ACC112 (cell line): ENCODE results near the gene BCAM.
"Not testable (repeated sequence)": the region's sequence is repeated elsewhere in the genome, so short reads cannot be mapped to it uniquely, and the experiment has no call there.

Source experiments
- H2AFZ ChIP-seq: fragments of 200-600 bp; sonication (generic); one replicate; pipeline ENCODE4 v1.6.0; 2017; ENCODE audit warnings: antibody characterized with exemption, low read length; ENCODE audit not compliant: unreplicated experiment
- H3K27ac ChIP-seq: fragments of 200-600 bp; sonication (generic); 2 replicates; pipeline ENCODE4 v1.5.1; 2014; ENCODE audit warnings: low read depth, mild to moderate bottlenecking, antibody characterized with exemption, low read length, moderate library complexity
- H3K27me3 ChIP-seq: fragments of 200-600 bp; sonication (generic); 2 replicates; pipeline ENCODE4 v1.6.1; 2014; ENCODE audit warnings: mild to moderate bottlenecking, antibody characterized with exemption, low read length, moderate library complexity, mixed read lengths; ENCODE audit not compliant: insufficient read depth
- H3K36me3 ChIP-seq: fragments of 200-600 bp; sonication (generic); 2 replicates; pipeline ENCODE4 v1.6.1; 2016; ENCODE audit warnings: mild to moderate bottlenecking, antibody characterized with exemption, low read length, moderate library complexity, mixed read lengths; ENCODE audit not compliant: insufficient read depth
- H3K4me1 ChIP-seq: fragments of 200-600 bp; sonication (generic); one replicate; pipeline ENCODE4 v1.6.1; 2016; ENCODE audit warnings: low read length, mixed read lengths; ENCODE audit not compliant: insufficient read depth, unreplicated experiment, control insufficient read depth
- H3K4me3 ChIP-seq: fragments of 200-600 bp; sonication (generic); 2 replicates; pipeline ENCODE4 v1.5.1; 2014; ENCODE audit warnings: mild to moderate bottlenecking, low read depth, low read length
- H3K79me2 ChIP-seq: fragments of 200-600 bp; sonication (generic); one replicate; pipeline ENCODE4 v1.6.0; 2016; ENCODE audit warnings: low read length; ENCODE audit not compliant: control insufficient read depth, unreplicated experiment, insufficient read depth

The BCAM gene

DNA sequence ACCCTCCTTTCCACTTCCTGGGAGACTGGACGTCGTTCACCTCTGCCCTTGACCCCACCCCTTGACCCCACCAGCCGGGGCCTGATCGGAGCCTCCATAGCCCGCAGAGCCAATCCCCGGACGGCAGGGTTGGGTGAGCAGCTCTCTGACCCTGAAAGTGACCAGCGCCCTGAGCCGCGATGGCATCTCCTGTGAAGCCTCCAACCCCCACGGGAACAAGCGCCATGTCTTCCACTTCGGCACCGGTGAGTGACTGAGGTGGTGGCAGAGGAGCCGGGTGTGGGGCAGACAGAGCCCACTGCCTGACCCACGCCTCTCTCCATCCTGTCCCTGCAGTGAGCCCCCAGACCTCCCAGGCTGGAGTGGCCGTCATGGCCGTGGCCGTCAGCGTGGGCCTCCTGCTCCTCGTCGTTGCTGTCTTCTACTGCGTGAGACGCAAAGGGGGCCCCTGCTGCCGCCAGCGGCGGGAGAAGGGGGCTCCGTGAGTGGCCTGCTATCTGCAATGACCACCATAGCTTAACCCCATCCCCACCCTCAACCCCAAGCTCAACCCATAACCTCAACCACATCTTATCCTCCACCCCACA lies 10.4 kb downstream of the BCAM start:
- Histone ChIP-seq H3K27ac (no peak overlapping the region), H3K36me3 (no peaks in the 10 kb centered on the region), H3K79me2 (no peaks in the 10 kb centered on the region)

GRCh38 chr19:44820648-44821609 lies 12.0 kb downstream of the BCAM start:
- Histone ChIP-seq H3K36me3 (no peaks in the 10 kb centered on the region), H3K4me1 (no peaks in the 10 kb centered on the region), H2AFZ (no peak overlapping the region), H3K79me2 (no peaks in the 10 kb centered on the region), H3K27me3 (peaks cover 3% of the 10 kb centered on the region; the same call in 1 of the 2 replicates), H3K4me3 (no peak overlapping the region), H3K27ac (no peak overlapping the region)

More for the DNA sequence above, 10.4 kb downstream of the BCAM start:
- Histone ChIP-seq H3K4me3 (no peak overlapping the region), H2AFZ (no peak overlapping the region), H3K4me1 (no peaks in the 10 kb centered on the region), H3K27me3 (no peaks in the 10 kb centered on the region)

- Histone ChIP-seq H3K27me3 (peaks cover 3% of the 10 kb centered on the region; the same call in 1 of the 2 replicates), H3K79me2 (no peaks in the 10 kb centered on the region), H3K27ac (no peak overlapping the region)
Measured at GRCh38 chr19:44822177-44822576, 13.3 kb downstream of the BCAM start.

GRCh38 chr19:44822670-44823372 lies 13.9 kb downstream of the BCAM start:
- H3K79me2 ChIP-seq = no peaks in the 10 kb centered on the region
- H3K36me3 ChIP-seq = no peaks in the 10 kb centered on the region
- peaks cover 3% of the 10 kb centered on the region; the same call in 1 of the 2 replicates for H3K27me3 ChIP-seq
- H3K4me1 ChIP-seq = no peaks in the 10 kb centered on the region
- H2AFZ ChIP-seq = no peak overlapping the region
- H3K27ac ChIP-seq = no peak overlapping the region
- H3K4me3 ChIP-seq = no peak overlapping the region

More at GRCh38 chr19:44822177-44822576, 13.3 kb downstream of the BCAM start:
- H3K4me3 ChIP-seq = no peak overlapping the region
- H2AFZ ChIP-seq = no peak overlapping the region
- no peaks in the 10 kb centered on the region for H3K4me1 ChIP-seq
- no peaks in the 10 kb centered on the region for H3K36me3 ChIP-seq

GRCh38 chr19:44823373-44823698 lies 14.4 kb downstream of the BCAM start:
- H3K79me2 ChIP-seq = no peaks in the 10 kb centered on the region
- no peak overlapping the region for H2AFZ ChIP-seq
- H3K27me3 ChIP-seq = peaks cover 3% of the 10 kb centered on the region; the same call in 1 of the 2 replicates
- H3K27ac ChIP-seq = no peak overlapping the region
- no peaks in the 10 kb centered on the region for H3K4me1 ChIP-seq
- no peaks in the 10 kb centered on the region for H3K36me3 ChIP-seq
- no peak overlapping the region for H3K4me3 ChIP-seq

- H3K79me2 ChIP-seq = no peaks in the 10 kb centered on the region
- H3K4me3 ChIP-seq = no peak overlapping the region
- H3K27me3 ChIP-seq = peaks cover 3% of the 10 kb centered on the region; the same call in 1 of the 2 replicates
- no peak overlapping the region for H3K27ac ChIP-seq
- no peaks in the 10 kb centered on the region for H3K36me3 ChIP-seq
- H3K4me1 ChIP-seq = no peaks in the 10 kb centered on the region
- no peak overlapping the region for H2AFZ ChIP-seq
Measured at GRCh38 chr19:44824761-44825160, 15.9 kb downstream of the BCAM start.

DNA sequence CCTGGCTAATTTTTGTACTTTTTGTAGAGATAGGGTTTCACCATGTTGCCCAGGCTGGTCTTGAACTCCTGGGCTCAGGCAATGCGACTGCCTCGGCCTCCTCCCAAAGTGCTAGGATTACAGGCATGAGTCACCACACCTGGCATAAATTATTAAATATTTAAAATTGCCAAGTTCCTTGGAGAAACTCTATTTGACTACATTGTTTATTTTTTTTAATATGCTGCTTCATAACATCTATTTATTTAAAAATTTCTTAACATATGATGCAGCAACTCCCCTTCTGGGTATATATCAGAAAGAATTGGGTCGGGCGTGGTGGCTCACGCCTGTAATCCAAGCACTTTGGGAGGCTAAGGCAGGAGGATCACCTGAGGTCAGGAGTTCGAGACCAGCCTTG lies 24.0 kb downstream of the BCAM start:
- H3K79me2 ChIP-seq, H3K27ac ChIP-seq, H3K27me3 ChIP-seq, H3K4me3 ChIP-seq, H2AFZ ChIP-seq, H3K36me3 ChIP-seq, H3K4me1 ChIP-seq: not testable (repeated sequence)

- not testable (repeated sequence) for H3K36me3 ChIP-seq, H3K27me3 ChIP-seq, H2AFZ ChIP-seq, H3K79me2 ChIP-seq, H3K4me3 ChIP-seq, H3K4me1 ChIP-seq, H3K27ac ChIP-seq
Measured at GRCh38 chr19:44834399-44834798, 25.5 kb downstream of the BCAM start.

DNA sequence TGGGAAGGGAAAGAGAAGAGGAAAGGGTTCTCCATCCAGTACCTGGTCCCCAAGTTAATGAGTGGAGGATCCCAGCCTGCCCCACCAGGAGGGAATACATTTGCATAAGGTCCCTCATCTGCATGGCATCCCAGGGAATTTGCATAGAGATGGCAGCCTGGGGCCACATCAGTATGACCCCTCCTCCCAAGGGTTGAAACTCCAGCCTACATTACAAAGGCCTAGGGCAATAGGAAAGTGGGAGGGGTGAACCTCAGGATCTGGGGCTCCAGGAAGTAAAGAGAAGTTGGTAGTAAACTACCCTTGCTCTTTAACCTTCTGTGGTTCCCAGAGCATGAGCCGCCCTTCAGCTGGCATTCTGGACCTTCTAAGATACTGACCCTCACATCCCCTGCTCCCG lies 30.4 kb downstream of the BCAM start:
- H3K27ac ChIP-seq = no peak overlapping the region
- no peak overlapping the region for H3K4me3 ChIP-seq
- H3K79me2 ChIP-seq = no peaks in the 10 kb centered on the region
- H2AFZ ChIP-seq = no peak overlapping the region
- no peaks in the 10 kb centered on the region for H3K4me1 ChIP-seq
- H3K27me3 ChIP-seq = no peaks in the 10 kb centered on the region
- H3K36me3 ChIP-seq = no peaks in the 10 kb centered on the region

- Histone ChIP-seq H3K4me1 (no peaks in the 10 kb centered on the region), H3K4me3 (no peak overlapping the region), H3K27me3 (no peaks in the 10 kb centered on the region), H3K27ac (no peak overlapping the region), H3K36me3 (no peaks in the 10 kb centered on the region), H3K79me2 (no peaks in the 10 kb centered on the region), H2AFZ (no peak overlapping the region)
Measured at GRCh38 chr19:44840811-44841210, 31.9 kb downstream of the BCAM start.
